Breast epithelium (tissue), 4 donors: Measurements from ENCODE around the gene SMYD1. TPM values are rescaled to one million over a fixed set of nuclear protein-coding genes. Genes with fewer than 3 reads are reported as not detected.

Experiments
- DNase-seq, 2 donors: peaks; one replicate each; pipeline ENCODE4 v3.0.0-alpha.2; 2019; ENCODE audit warnings: low spot score in 2 of 2
- H3K27ac ChIP-seq, 2 donors: fragments of 200-600 bp; sonication (generic) in 1 of 2; one replicate each; pipeline ENCODE4 v1.5.1; 2016 to 2019; ENCODE audit warnings: mild to moderate bottlenecking in 1 of 2
- H3K27me3 ChIP-seq, 2 donors: fragments of 200-600 bp; sonication (generic) in 1 of 2; one replicate each; pipeline versions ENCODE4 v1.5.1 to v1.6.0; 2017 to 2019; ENCODE audit warnings: control low read depth in 1 of 2, mild to moderate bottlenecking in 1 of 2
- H3K36me3 ChIP-seq: fragments of 200-600 bp; one replicate; pipeline ENCODE4 v1.5.1; 2019
- H3K4me1 ChIP-seq, 2 donors: fragments of 200-600 bp; sonication (generic); one replicate each; pipeline ENCODE4 v1.5.1; 2016 to 2019; ENCODE audit warnings: control low read depth in 1 of 2
- H3K4me3 ChIP-seq, 3 donors: fragments of 200-600 bp; sonication (generic); 1 replicate in 2 of 3; 2 replicates in 1 of 3; pipeline ENCODE4 v1.5.1; 2016 to 2019; ENCODE audit warnings: mild to moderate bottlenecking in 3 of 3, moderate library complexity in 2 of 3
- H3K9me3 ChIP-seq, 2 donors: fragments of 200-600 bp; sonication (generic) in 1 of 2; one replicate each; pipeline ENCODE4 v1.5.1; 2016 to 2019; ENCODE audit warnings: control low read depth in 1 of 2
- CTCF ChIP-seq, 3 donors: fragments of 450-650 bp; IDR thresholded peaks; one replicate each; pipeline ENCODE4 v1.5.1; 2016 to 2017; ENCODE audit warnings: antibody characterized with exemption in 3 of 3, mild to moderate bottlenecking in 3 of 3, moderate library complexity in 3 of 3
- POLR2A ChIP-seq: fragments of 450-650 bp; IDR thresholded peaks from one replicate; pipeline ENCODE4 v1.6.1; 2016; ENCODE audit warnings: antibody characterized with exemption, mild to moderate bottlenecking, moderate library complexity
- POLR2AphosphoS5 ChIP-seq, 3 donors: sonication (generic); formaldehyde crosslinking; IDR thresholded peaks; one replicate each; pipeline ENCODE4 v1.6.1; 2017; ENCODE audit warnings: antibody characterized with exemption in 3 of 3
- intact Hi-C: fragments of 100-400 bp; cut with DNase I; formaldehyde crosslinking; loops from one replicate; pipeline ENCODE4 v1.15.1; 2023; ENCODE audit warnings: low total_unique reads
- total RNA-seq, 3 donors: library from RNA; depleted of rRNA; stranded (reverse); fragments of >200 nt; gene quantifications; one replicate each; pipeline ENCODE4 v1.1.0, GENCODE V29; 2016

The SMYD1 gene
- total RNA-seq, 3 donors from 2014 or later = 0.29 to 3.3 TPM; not detected in 1

DNA sequence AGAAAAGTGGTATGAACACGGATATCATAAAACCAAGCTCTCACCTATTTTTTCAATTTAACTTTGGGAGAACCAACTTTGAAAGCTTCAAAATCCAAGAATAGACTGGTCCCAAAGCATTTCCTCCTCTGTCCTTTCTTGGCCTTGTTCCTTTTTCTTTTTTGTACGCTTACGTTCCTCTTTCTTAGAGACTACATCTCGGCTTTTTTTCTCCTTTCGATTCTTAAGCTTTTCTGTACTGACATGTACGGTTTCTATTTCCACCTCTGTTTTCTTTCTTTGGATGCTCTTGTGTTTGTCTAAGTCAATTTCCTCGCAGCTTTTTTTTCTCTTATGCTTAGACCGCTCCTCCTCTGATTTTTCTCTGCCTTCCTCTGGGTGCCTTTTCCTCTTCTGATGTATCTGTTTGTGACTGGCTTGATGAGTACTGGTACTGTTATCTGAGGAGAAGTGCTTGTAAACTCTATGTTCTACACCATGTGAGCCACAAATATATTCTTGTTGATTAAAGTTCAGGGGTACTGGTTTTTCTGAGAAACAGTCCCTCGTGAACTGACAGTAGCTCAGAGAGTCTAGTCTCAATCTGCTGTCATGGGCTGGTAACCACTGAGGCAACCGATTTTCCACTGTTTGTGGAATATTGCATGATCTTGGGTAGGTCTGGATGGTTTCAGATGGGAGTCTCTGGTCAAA lies 39.8 kb upstream of the SMYD1 start:
- no peak for DNase-seq
- H3K4me3 ChIP-seq = no peak overlapping the region
- no peaks in the 10 kb centered on the region for H3K4me1 ChIP-seq
- no peak for TF ChIP-seq POLR2AphosphoS5 (IDR thresholded peaks at IDR 0.05)
- TF ChIP-seq CTCF (IDR thresholded peaks at IDR 0.05) = no peak
- TF ChIP-seq POLR2A = no peak
- H3K9me3 ChIP-seq = no peaks in the 10 kb centered on the region
- intact Hi-C loops = no loop called here
- H3K27me3 ChIP-seq = no peaks in the 10 kb centered on the region
- no peak overlapping the region for H3K27ac ChIP-seq
- peaks cover 5% of the 10 kb centered on the region for H3K36me3 ChIP-seq

GRCh38 chr2:88028931-88029330 lies 38.7 kb upstream of the SMYD1 start:
- H3K27ac ChIP-seq = no peak overlapping the region
- TF ChIP-seq CTCF (IDR thresholded peaks at IDR 0.05) (no peak), POLR2AphosphoS5 (IDR thresholded peaks at IDR 0.05) (no peak), POLR2A (no peak)
- no peaks in the 10 kb centered on the region for H3K9me3 ChIP-seq
- H3K36me3 ChIP-seq = peaks cover 7% of the 10 kb centered on the region
- H3K27me3 ChIP-seq = no peaks in the 10 kb centered on the region
- no peaks in the 10 kb centered on the region for H3K4me1 ChIP-seq
- DNase-seq = no peak
- intact Hi-C loops = no loop called here
- no peak overlapping the region for H3K4me3 ChIP-seq

- H3K4me1 ChIP-seq = no peaks in the 10 kb centered on the region
- intact Hi-C loops = no loop called here
- no peaks in the 10 kb centered on the region for H3K27me3 ChIP-seq
- peaks cover 7% of the 10 kb centered on the region for H3K36me3 ChIP-seq
- no peaks in the 10 kb centered on the region for H3K9me3 ChIP-seq
- no peak for DNase-seq
- H3K27ac ChIP-seq = no peak overlapping the region
- no peak overlapping the region for H3K4me3 ChIP-seq
- no peak for TF ChIP-seq POLR2AphosphoS5 (IDR thresholded peaks at IDR 0.05)
- TF ChIP-seq POLR2A = no peak
- no peak for TF ChIP-seq CTCF (IDR thresholded peaks at IDR 0.05)
These were observed 35.4 kb upstream of the SMYD1 start for GRCh38 chr2:88032070-88032702.

DNA sequence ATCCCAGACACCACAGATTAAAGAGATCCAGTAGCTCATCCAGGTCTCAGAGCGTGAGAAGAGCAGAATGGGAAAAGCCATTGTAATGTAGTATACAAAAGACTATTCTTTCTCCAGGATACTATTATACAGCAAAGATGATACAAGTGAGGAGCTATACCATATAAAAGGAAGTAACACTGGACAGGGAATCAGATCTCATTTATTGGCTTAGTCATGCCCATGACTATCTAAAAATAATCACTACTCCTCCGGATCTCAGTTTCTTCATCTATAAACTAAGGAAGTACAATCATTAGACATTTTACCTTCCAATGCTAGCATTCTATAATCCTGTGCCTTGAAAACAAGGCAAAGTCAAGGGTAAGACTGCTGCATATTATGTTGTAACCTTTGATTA lies 31.4 kb upstream of the SMYD1 start:
- H3K27me3 ChIP-seq = no peaks in the 10 kb centered on the region
- no peaks in the 10 kb centered on the region for H3K4me1 ChIP-seq
- intact Hi-C loops = no loop called here
- H3K27ac ChIP-seq = no peak overlapping the region
- no peak for DNase-seq
- no peak overlapping the region for H3K4me3 ChIP-seq
- H3K9me3 ChIP-seq = no peaks in the 10 kb centered on the region
- H3K36me3 ChIP-seq = peaks cover 7% of the 10 kb centered on the region
- TF ChIP-seq CTCF (IDR thresholded peaks at IDR 0.05) (no peak), POLR2A (no peak), POLR2AphosphoS5 (IDR thresholded peaks at IDR 0.05) (no peak)

GRCh38 chr2:88036606-88037005 lies 31.0 kb upstream of the SMYD1 start:
- TF ChIP-seq POLR2A = no peak
- TF ChIP-seq POLR2AphosphoS5 (IDR thresholded peaks at IDR 0.05) = no peak
- TF ChIP-seq CTCF (IDR thresholded peaks at IDR 0.05) = no peak
- no peak overlapping the region for H3K4me3 ChIP-seq

More at GRCh38 chr2:88036606-88037005, 31.0 kb upstream of the SMYD1 start:
- Histone ChIP-seq H3K27ac (no peak overlapping the region), H3K4me1 (no peaks in the 10 kb centered on the region), H3K36me3 (peaks cover 7% of the 10 kb centered on the region), H3K9me3 (no peaks in the 10 kb centered on the region), H3K27me3 (no peaks in the 10 kb centered on the region)
- DNase-seq = no peak
- intact Hi-C loops = no loop called here
